NCI-H1105 (cell line): Measurements from ENCODE around the gene NFE2.
"Not testable (repeated sequence)": the region's sequence is repeated elsewhere in the genome, so short reads cannot be mapped to it uniquely, and the experiment has no call there.

Experiments
- DNase-seq: peaks from one replicate; lab custom pipeline; 2025; lab: John Stamatoyannopoulos, UW

The NFE2 gene

DNA sequence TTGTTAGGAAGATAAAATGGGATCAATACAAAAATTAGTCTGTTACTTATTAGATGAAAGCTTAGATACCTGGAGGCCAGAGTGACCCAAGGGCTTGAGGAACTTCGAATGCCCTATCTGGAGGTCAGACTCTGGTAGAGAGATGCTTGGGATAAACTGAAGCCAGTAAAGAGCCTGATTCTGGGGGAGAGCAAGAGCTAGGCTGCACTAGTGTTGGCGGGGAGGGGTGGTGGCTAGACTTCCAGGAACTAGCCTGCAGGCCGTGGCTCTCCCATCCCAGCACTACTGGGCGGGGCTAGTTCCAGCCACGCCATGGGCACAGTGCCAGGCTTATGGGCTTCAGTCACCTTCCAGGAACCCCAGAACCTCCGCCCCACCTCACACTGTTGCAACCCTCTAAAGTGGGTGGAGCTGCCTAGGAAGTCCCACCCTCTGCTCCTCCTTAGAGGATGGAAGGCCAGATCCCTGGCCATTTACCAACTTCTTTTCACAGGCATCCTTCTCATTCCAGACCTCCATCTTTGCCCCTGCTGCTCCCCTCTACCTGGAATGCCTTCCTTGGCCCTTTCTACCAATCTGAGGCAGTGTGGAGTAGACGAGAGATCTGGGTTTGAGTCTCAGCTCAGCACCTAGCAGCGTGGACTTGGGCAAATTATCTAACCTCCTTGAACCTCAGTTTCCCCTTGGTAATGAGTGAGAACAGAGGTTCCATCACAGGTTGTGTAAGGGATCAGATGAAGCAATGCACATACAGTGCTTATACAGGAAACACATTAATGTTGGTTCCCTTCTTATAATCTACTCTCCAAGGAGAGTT is 6.3 kb upstream of the NFE2 start:
- DNase-seq: no peak

GRCh38 chr12:54304187-54304810 is 3.5 kb upstream of the NFE2 start:
- DNase-seq: no peak

- DNase-seq: no peak
These were observed 2.8 kb upstream of the NFE2 start for GRCh38 chr12:54303640-54304039.

DNA sequence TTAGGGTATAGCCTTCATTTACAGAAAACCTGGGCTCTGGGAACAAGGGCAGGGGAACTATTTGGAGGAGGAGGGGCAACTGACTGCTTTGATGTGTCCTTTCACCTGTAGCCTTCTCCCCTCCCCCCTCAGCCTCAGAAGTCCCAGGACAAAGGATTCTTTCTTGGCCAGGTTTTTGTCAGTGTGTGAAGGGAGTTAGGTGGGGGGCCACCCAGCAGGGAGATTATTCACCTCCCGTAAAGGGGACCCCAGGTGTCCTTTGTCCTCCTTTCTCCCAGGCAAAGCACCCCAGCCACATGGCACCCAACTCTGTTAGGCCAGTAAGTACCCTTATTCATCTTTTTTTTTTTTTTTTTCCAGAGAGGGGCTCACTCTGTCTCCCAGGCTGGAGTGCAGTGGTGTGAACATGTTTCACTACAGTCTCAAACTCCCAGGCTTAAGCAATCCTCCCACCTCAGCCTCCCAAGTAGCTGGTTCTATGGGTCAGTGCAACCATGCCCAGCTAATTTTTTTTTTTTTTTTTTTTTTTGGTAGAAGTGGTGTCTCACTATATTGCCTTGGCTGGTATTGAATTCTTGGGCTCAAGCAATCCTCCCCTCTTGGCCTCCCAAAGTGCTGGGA is 723 bp upstream of the NFE2 start:
- no peak for DNase-seq

- DNase-seq: no peak
These were observed 537 bp downstream of the NFE2 start for GRCh38 chr12:54300225-54300731.

- no peak for DNase-seq
These were observed 1.1 kb downstream of the NFE2 start for GRCh38 chr12:54299515-54300224.

DNA sequence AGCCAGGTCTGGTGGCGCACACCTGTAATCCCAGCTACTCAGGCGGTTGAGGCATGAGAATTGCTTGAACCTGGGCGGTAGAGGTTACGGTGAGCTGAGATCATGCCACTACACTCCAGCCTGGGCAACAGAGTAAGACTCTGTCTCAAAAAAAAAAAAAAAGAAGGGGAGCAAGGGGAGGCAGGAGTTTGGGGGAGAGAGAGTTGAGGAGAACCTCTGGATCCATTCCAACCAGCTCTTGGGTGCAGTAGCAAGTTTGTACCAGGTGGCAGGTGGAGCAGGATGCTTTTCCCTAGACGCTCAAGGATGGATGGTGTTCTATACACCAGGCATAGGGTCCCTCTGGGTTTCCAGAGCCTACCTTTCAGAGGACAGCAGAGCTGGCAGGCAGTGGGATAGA is 1.9 kb downstream of the NFE2 start:
- no peak for DNase-seq

- DNase-seq: no peak
These were observed 4.3 kb downstream of the NFE2 start for GRCh38 chr12:54296393-54297099.

DNA sequence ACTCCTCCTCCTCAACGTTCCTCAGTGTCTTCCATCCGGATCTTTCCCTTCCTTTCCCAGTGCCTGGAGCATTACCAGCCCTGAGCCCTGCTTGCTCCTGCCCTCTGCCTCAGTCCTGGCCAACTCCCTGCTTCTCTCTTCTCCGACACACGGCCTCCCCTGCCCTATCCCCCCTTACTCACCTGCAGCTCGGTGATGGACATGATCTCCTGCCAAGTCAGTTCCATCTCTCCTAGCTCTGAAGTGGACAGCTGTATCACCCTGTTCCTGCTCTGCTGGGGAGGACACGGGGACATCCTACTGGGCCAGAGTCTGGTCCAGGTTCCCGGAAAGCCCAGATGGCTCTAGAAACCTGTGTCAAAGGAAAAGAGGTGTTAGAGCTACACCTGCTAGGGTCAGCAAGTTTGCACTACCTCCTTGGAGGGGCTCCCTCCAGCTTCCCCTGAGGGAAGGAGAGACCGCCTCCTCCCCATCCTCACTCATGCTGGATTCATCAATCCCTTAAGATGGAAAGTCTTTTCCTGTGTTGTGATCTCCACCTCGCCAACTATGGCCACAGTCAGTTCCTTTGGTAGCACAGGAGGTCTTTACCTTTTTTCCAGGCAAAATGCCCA is 5.8 kb downstream of the NFE2 start:
- no peak for DNase-seq

- peak; percentile 29 for DNase-seq
These were observed 6.5 kb downstream of the NFE2 start for GRCh38 chr12:54294152-54294952.

DNA sequence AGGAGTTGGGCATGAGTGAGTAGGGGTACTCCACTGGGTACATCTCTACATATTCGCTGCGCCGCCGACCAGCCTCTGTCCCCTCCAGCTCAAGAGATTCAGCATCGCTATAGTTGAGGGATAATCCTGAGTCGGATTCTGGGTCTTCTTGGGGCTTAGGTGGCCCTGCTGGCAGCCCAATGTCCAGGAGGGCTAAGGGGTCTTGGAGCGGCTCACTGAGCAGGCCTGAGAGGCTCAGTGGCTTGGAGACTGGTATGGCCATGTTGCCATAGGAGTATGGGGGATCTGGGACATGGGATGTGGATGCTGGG is 7.9 kb downstream of the NFE2 start:
- DNase-seq: no peak

DNA sequence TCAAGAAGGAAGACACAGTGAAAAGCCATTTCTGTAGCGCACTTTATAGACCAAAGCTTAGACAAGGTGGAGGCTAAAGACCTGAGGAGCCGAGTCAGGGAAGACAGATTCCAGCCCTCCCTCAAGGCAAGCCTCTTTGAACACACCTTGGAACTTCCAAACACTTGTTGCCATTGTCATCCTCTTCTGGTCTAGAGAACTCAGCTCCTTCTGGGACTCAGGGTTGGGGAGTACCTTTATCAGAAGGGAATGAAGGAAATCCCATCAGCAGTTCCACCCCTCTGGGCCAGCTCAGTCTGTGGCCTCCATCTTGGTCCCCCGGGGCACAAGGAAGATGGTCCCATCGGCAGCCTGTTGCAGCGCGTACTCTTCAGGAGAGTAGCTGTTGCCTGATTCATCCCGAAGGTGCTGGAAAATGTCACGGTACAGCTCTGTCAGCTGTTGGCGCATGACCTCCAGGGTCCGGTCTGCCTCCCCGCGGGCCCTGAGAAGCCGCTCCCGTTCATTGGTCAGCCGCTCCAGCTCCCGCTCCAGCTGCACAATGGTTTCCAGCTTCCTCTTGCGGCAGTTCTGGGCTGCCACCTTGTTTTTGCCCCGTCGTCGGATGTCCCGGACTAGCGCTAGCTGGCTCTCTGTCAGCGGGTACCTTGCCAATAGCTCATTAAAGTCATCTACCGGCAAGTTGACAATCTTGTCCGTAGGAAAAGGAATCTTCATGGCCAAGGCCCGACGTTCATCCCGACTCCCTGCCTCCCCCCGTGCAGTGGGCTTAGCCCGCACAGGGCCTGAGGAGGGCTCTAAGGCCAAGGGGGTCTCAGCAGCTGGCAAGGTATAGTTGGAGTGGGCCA is 8.5 kb downstream of the NFE2 start:
- no peak for DNase-seq

GRCh38 chr12:54287261-54288157 is 13.3 kb downstream of the NFE2 start:
- DNase-seq: no peak

DNA sequence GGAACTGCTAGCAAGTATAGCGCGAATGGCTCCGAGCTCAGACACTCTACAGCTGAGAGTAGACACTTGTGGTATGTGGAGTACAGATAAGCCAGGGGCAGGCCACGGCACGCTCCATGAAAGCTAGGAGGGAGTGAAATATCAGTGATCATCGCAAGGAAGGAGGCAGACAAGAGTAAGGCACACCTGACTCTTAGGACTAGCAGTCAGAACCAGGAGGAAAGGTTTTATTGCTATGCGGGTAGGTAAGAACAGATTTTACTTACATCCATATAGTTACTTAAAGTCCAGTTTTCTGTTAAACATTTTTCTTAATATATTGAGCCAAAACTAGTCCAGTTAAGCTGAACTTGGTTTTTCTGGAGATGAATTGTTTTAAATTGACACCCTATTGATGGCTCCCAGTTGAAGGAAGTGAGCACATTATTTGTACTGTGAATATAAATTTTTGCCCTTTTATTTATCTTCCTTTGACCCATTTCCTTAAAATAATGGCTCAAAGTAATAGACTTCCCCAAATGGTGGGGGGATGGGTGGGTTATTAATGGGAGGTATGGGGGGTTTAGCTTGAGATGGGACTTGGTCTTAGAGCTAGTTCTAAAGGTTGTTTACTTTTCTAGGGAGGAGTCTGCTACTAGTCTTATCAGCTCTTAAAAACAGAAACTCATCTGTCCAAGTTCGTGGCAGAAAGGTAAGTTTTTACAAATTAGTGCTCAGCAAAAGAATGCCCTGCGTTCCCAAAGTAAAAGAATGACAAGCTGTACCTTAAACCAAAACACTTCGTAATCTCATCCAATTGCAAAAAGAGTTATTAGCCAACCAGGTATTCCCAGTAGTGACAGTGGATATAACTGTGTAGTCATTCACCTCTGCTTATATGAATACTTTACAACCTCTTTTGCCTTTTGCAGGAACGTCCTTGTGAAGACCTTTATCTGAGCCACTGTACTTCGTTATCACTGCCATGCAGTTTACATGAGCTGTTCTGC is 14.5 kb downstream of the NFE2 start:
- DNase-seq: no peak

DNA sequence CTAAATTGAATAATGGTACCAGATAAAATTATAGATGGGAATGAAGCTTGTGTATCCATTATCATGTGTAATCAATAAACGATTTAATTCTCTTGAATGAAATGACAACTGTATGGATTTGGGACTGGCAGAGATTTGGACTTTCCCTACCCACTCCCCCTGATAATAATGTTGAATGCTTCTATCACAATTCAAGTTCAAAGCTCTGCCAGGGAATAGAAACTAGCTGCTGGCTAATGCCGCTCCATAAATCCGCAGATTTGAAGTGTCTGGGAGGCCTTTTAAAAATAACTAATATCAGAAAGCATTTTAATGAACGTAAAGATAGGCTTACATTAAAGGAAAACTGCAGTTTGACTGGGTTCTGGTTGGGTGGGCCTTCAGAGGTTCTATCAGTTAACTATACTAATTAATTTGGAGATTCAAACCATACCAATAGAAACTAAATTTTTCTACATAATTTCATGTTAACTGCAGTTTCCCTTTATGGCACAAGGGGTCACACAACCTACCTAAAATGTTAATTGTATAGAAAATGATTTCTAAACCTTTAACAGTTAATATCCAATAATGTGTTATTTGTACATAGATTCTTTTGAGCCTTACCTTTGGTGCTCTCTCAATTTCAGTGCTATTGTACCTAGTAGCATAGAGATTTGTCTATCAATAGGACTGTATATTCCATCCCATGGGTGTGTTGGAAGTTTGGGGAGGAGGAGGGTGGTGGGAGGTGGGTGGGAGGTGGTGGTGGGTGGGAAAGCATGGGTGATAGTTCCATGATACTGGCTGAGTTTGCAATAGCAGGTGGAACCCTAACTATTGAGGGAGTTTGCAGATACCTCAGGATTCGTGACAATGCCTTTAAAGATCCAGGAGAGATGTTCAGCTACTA is 15.4 kb downstream of the NFE2 start:
- no peak for DNase-seq

DNA sequence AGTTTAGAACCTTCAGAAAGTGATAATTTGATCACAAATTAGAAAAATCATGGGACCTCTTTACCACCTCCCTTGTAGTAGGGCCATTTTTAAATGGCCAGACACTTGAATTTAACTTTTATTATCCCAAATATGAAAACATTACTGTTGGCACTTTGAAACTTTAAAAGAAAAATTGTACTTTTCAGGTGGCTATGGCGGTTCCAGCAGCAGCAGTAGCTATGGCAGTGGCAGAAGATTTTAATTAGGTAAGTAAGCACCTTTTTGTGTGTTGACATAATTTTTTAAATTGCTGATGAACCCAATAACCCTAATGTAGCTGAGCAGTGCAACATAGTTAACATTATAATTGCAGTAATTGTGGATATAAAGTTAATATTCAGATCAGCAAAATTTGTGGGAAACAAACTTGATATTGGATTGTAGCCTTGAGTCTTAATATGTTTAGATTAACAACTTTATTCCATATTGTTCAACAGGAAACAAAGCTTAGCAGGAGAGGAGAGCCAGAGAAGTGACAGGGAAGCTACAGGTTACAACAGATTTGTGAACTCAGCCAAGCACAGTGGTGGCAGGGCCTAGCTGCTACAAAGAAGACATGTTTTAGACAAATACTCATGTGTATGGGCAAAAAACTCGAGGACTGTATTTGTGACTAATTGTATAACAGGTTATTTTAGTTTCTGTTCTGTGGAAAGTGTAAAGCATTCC is 16.6 kb downstream of the NFE2 start:
- DNase-seq: not testable (repeated sequence)
